B cell (primary cell): ENCODE data around the gene DPEP2. TPM values are rescaled to one million over a fixed set of nuclear protein-coding genes. Genes with fewer than 3 reads are reported as not detected.

ENCODE experiments used
- ATAC-seq: fragments of 200-7000 bp; cut with Tn5 transposase; one replicate; pipeline ENCODE4 v1.10.0; 2021; ENCODE audit warnings: low read depth, mild to moderate bottlenecking, moderate number of reproducible peaks, moderate library complexity
- CTCF ChIA-PET: fragments of 350-600 bp; sonication (Branson Sonifier 250); formaldehyde crosslinking; loops from one replicate; lab custom pipeline; 2021; ENCODE audit warnings: antibody characterized with exemption, inconsistent platforms; lab: Charles Lee
- POLR2A ChIA-PET: fragments of 350-600 bp; sonication (Branson Sonifier 250); formaldehyde crosslinking; loops from one replicate; lab custom pipeline; 2021; ENCODE audit warnings: antibody characterized with exemption; lab: Charles Lee
- DNase-seq: peaks from one replicate; pipeline ENCODE4 v3.0.0; 2013
- H2AFZ ChIP-seq: 2 replicates; pipeline ENCODE4 v1.6.1; 2012; ENCODE audit warnings: mild to moderate bottlenecking, low read depth, low read length; ENCODE audit not compliant: insufficient read depth, poor library complexity, severe bottlenecking
- H3K27ac ChIP-seq, 2 donors: 1 replicate in 1 of 2; 2 replicates in 1 of 2; pipeline ENCODE4 v1.5.1; 2012 to 2013; ENCODE audit warnings: low read length in 2 of 2, mild to moderate bottlenecking in 2 of 2, moderate library complexity in 1 of 2
- H3K27me3 ChIP-seq, 4 experiments: fragments of 200-600 bp in 1 of 4; sonication (generic) in 1 of 4; replicated peaks in 1 of 4; 1 replicate in 2 of 4; 2 replicates in 2 of 4; pipeline versions ENCODE4 v1.6.1 to v1.7.0; 2013 to 2016; ENCODE audit warnings: low read length in 3 of 4, mild to moderate bottlenecking in 2 of 4, mixed read lengths in 1 of 4, moderate library complexity in 1 of 4; ENCODE audit not compliant: insufficient read depth in 4 of 4, control insufficient read depth in 3 of 4; ENCODE audit errors: control extremely low read depth in 1 of 4
- H3K36me3 ChIP-seq, 2 experiments: replicated peaks in 1 of 2; 1 replicate in 1 of 2; 2 replicates in 1 of 2; pipeline versions ENCODE4 v1.6.1 to v1.7.1; 2013; ENCODE audit warnings: low read length in 1 of 2; ENCODE audit not compliant: insufficient read depth in 2 of 2, control insufficient read depth in 1 of 2; ENCODE audit errors: control extremely low read depth in 1 of 2, extremely low read depth in 1 of 2
- H3K4me1 ChIP-seq, 2 donors: fragments of 200-600 bp in 1 of 2; sonication (generic) in 1 of 2; 1 replicate in 1 of 2; 2 replicates in 1 of 2; pipeline versions ENCODE4 v1.5.1 to v1.6.1; 2013 to 2017; ENCODE audit warnings: low read length in 2 of 2; ENCODE audit not compliant: control insufficient read depth in 2 of 2, insufficient read depth in 2 of 2
- H3K4me2 ChIP-seq: replicated peaks from 2 replicates; pipeline ENCODE3; 2012; ENCODE audit warnings: mild to moderate bottlenecking, low read depth, low read length; ENCODE audit not compliant: poor library complexity, severe bottlenecking
- H3K4me3 ChIP-seq, 5 experiments: fragments of 200-600 bp in 1 of 5; sonication (generic) in 1 of 5; 1 replicate in 3 of 5; 2 replicates in 2 of 5; pipeline versions ENCODE4 v1.5.1 to v1.7.0; 2011 to 2016; ENCODE audit warnings: low read length in 4 of 5, mild to moderate bottlenecking in 4 of 5, low read depth in 2 of 5, control low read depth in 1 of 5, moderate library complexity in 1 of 5; ENCODE audit not compliant: insufficient read depth in 1 of 5; ENCODE audit errors: control extremely low read depth in 1 of 5, extremely low read depth in 1 of 5
- H3K79me2 ChIP-seq: fragments of 200-600 bp; sonication (generic); one replicate; pipeline ENCODE4 v1.6.0; 2016; ENCODE audit warnings: low read length; ENCODE audit not compliant: control insufficient read depth, insufficient read depth
- H3K9ac ChIP-seq: fragments of 200-600 bp; sonication (generic); 2 replicates; pipeline ENCODE4 v1.6.1; 2017; ENCODE audit warnings: mild to moderate bottlenecking, low read length, moderate library complexity
- H3K9me3 ChIP-seq, 3 donors: one replicate each; pipeline versions ENCODE4 v1.6.1 to v1.7.1; 2013; ENCODE audit warnings: low read length in 2 of 3; ENCODE audit not compliant: control insufficient read depth in 2 of 3, insufficient read depth in 1 of 3; ENCODE audit errors: control extremely low read depth in 1 of 3
- H4K20me1 ChIP-seq: 2 replicates; pipeline ENCODE4 v1.6.0; 2012; ENCODE audit warnings: mild to moderate bottlenecking, low read length; ENCODE audit not compliant: insufficient read depth, control insufficient read depth, poor library complexity, severe bottlenecking
- H3K27ac Mint-ChIP-seq: one replicate; pipeline ENCODE4 v1.8.0; 2021; ENCODE audit warnings: mixed read lengths
- H3K27me3 Mint-ChIP-seq: one replicate; pipeline ENCODE4 v1.8.0; 2021; ENCODE audit warnings: mixed read lengths
- H3K4me1 Mint-ChIP-seq: one replicate; pipeline ENCODE4 v1.8.0; 2021; ENCODE audit warnings: mixed read lengths
- H3K4me3 Mint-ChIP-seq: one replicate; pipeline ENCODE4 v1.8.0; 2021; ENCODE audit warnings: mixed read lengths
- H3K9me3 Mint-ChIP-seq: one replicate; pipeline ENCODE4 v1.8.0; 2022; ENCODE audit warnings: mixed read lengths; ENCODE audit not compliant: insufficient read depth
- EZH2 ChIP-seq: IDR thresholded peaks from 2 replicates; pipeline ENCODE4 v1.6.1; 2012; ENCODE audit warnings: borderline replicate concordance, low read depth, mild to moderate bottlenecking, moderate library complexity, low read length; ENCODE audit not compliant: insufficient read depth, poor library complexity, severe bottlenecking
- WGBS: methylation state at CpG from one replicate; pipeline ENCODE4 v1.1.5; 2013; ENCODE audit warnings: missing lambda C conversion rate; ENCODE audit not compliant: insufficient coverage; 5-methylcytosine and 5-hydroxymethylcytosine counted together
- intact Hi-C: fragments of 100-400 bp; cut with micrococcal nuclease; formaldehyde crosslinking; loops from one replicate; pipeline ENCODE4 v1.10.0; 2022
- polyA plus RNA-seq: library from polyadenylated mRNA; depleted of rRNA; stranded (reverse); fragments of >200 nt; gene quantifications from 2 replicates; pipeline ENCODE4 v1.2.3, GENCODE V29; 2012
- total RNA-seq, 2 donors: library from RNA; stranded (reverse); fragments of 120-200 nt in 1 of 2; gene quantifications; 1 replicate in 1 of 2; 2 replicates in 1 of 2; pipeline versions ENCODE4 v1.2.3 to v1.2.4, GENCODE V29; 2013 to 2022
- TF ChIP-seq, protein P1 (sequence below): fragments of 200-600 bp; IDR thresholded peaks from one replicate; pipeline ENCODE4 v1.8.0; 2022; ENCODE audit warnings: antibody characterized with exemption, mild to moderate bottlenecking

Gene DPEP2
- total and polyA plus RNA-seq, 2 donors (not counting 1 experiment from before 2014, with no cell fraction given), result 123 to 150 TPM

DNA sequence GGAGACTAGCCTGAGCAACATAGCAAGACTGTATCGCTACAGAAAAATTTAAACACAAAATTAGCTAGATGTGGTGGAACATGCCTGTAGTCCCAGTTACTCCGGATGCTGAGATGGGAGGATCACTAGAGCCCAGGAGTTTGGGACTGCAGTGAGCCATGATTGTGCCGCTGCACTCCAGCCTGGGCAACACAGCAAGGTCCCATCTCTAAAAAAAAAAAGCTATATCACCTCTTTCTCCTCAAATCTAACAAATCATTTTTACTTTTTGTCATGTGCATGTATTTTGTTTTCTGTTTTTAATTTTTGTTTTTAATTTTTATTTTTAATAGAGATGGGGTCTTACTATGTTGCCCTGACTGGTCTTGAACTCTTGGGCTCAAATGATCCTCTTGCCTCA is 29.7 kb upstream of the DPEP2 start:
- ATAC-seq (no peak), DNase-seq (no peak)
- Histone ChIP-seq H3K9ac (no peak overlapping the region), H3K27ac (no peak overlapping the region), H3K4me1 (peaks cover 4 to 9% of the 10 kb centered on the region in 2 donors), H2AFZ (no peak overlapping the region), H4K20me1 (no peaks in the 10 kb centered on the region), H3K9me3 (no peaks in the 10 kb centered on the region), H3K36me3 (peaks cover 4 to 18% of the 10 kb centered on the region in 2 experiments), H3K4me2 (no peak overlapping the region), H3K4me3 (no peak overlapping the region), H3K27me3 (no peaks in the 10 kb centered on the region), H3K79me2 (peaks cover 34% of the 10 kb centered on the region)
- WGBS, result 100% methylated on average over 2 of the region's 3 CpGs
- Mint-ChIP-seq H3K27ac (no peak overlapping the region), H3K27me3 (no peaks in the 10 kb centered on the region), H3K4me3 (no peak overlapping the region), H3K4me1 (peaks cover 8% of the 10 kb centered on the region), H3K9me3 (no peaks in the 10 kb centered on the region)
- TF ChIP-seq EZH2, result no peak
- TF ChIP-seq, protein P1, sequence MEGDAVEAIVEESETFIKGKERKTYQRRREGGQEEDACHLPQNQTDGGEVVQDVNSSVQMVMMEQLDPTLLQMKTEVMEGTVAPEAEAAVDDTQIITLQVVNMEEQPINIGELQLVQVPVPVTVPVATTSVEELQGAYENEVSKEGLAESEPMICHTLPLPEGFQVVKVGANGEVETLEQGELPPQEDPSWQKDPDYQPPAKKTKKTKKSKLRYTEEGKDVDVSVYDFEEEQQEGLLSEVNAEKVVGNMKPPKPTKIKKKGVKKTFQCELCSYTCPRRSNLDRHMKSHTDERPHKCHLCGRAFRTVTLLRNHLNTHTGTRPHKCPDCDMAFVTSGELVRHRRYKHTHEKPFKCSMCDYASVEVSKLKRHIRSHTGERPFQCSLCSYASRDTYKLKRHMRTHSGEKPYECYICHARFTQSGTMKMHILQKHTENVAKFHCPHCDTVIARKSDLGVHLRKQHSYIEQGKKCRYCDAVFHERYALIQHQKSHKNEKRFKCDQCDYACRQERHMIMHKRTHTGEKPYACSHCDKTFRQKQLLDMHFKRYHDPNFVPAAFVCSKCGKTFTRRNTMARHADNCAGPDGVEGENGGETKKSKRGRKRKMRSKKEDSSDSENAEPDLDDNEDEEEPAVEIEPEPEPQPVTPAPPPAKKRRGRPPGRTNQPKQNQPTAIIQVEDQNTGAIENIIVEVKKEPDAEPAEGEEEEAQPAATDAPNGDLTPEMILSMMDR, result no peak
- CTCF ChIA-PET, result interaction anchor here (1.1 to 2.8 kb wide), 4 partner anchors 12 to 145 kb away, joined by 3 to 9 read pairs (median 4); no protein-coding TSS in a partner anchor
- POLR2A ChIA-PET, result interaction anchor here (0.7 to 1.2 kb wide), 2 partner anchors 8 to 19 kb away, joined by 3 read pairs; no protein-coding TSS in a partner anchor
- intact Hi-C loops, result no loop called here

DNA sequence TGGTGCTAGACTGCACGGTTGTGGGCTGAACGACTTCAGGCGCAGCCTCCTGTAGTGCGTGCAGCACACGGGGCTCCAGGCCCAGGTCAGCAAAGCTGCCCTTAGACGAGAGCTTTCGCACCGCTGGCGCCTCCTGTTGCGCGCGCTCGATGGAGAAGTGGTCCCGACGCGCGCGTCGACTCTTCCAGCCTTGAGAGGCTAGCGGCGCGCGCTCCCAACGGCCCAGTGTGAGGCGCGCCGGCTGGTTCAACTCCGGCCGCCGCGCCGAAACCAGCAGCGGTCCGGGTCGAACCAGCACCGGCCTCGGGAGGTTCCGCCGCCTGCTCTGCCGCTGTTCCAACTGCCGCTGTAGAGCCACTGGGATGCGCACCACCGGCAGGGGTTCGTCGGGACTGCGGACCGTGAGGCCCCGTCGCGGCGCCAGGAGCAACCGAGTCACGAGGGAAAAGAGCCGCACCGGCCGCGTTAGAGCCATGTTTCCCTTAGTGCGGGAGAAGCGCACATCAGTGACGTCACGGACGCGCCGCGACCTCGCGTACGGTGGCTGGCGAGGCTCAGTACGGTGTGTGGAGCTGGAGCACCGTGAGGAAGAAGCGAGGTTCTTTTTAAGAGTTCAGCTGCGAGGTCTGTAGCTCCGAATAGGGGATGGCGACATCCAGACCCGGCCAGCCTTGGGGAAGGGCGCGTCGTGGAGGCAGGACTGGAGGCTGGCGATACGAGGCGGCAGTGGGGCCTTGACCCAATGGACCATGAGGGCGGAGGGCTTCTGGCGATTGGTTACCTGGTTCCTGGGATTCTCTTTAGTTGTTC is 23.6 kb upstream of the DPEP2 start, which contains the start of the genes DDX28 and DUS2:
DDX28 (minus strand) TSS at position 505 of the 810 bp plus-strand sequence; CDS start at position 475, 30 bp downstream.
DUS2 (plus strand) TSS at position 557 of the 810 bp plus-strand sequence. CDS start 14,740 bp downstream, outside the sequence.
- H3K9ac ChIP-seq, result peak within 1 kb of the TSS; percentile 71
- intact Hi-C loops, result loop anchor here (1.0 to 2.0 kb wide), 5 partner anchors 15 to 130 kb away; partner anchors contain the start of genes NFATC3 and PSKH1
- Mint-ChIP-seq H3K4me3 (peak within 1 kb of the TSS; percentile 96), H3K9me3 (no peaks in the 10 kb centered on the region), H3K27ac (peak within 1 kb of the TSS; percentile 99), H3K27me3 (no peaks in the 10 kb centered on the region), H3K4me1 (peaks cover 27% of the 10 kb centered on the region)
- peaks cover 23 to 26% of the 10 kb centered on the region in 2 donors for H3K4me1 ChIP-seq
- no peak for TF ChIP-seq EZH2
- TF ChIP-seq, protein P1, result no peak
- peak within 1 kb of the TSS; percentile 72 to 79 for H3K27ac ChIP-seq
- WGBS, result under 1% methylated on average over 84 of the region's 84 CpGs
- no peaks in the 10 kb centered on the region for H3K27me3 ChIP-seq
- H2AFZ ChIP-seq, result peak within 1 kb of the TSS; percentile 94
- peaks cover 0 to 23% of the 10 kb centered on the region in 2 experiments for H3K36me3 ChIP-seq
- POLR2A ChIA-PET, result interaction anchor here (0.5 to 3.1 kb wide), 11 partner anchors 15 to 97 kb away, joined by 3 to 37 read pairs (median 8); partner anchors contain the start of genes DPEP2 and NFATC3
- peak within 1 kb of the TSS; percentile 79 for H3K4me2 ChIP-seq
- peaks cover 18% of the 10 kb centered on the region for H4K20me1 ChIP-seq
- H3K4me3 ChIP-seq, result peak within 1 kb of the TSS; percentile 74 to 98 (median 90)
- H3K79me2 ChIP-seq, result peaks cover 62% of the 10 kb centered on the region
- ATAC-seq (peak; percentile 94), DNase-seq (peak; percentile 96)
- no peaks in the 10 kb centered on the region for H3K9me3 ChIP-seq
- CTCF ChIA-PET, result interaction anchor here (0.5 to 3.1 kb wide), 15 partner anchors 7 to 206 kb away, joined by 3 to 24 read pairs (median 7); partner anchors contain the start of genes DPEP2, DPEP2NB and NFATC3
